Neural cell (in vitro differentiated cells): Measurements from ENCODE around the gene AFF1.

Source experiments
- CTCF ChIP-seq: fragments of 450-650 bp; IDR thresholded peaks from 2 replicates; pipeline ENCODE4 v1.5.1; 2014; ENCODE audit warnings: antibody characterized with exemption, mild to moderate bottlenecking, moderate library complexity; ENCODE audit not compliant: poor library complexity, severe bottlenecking
- EP300 ChIP-seq: fragments of 450-650 bp; conservative IDR thresholded peaks from 2 replicates; pipeline ENCODE4 v1.6.1; 2014; ENCODE audit warnings: antibody characterized with exemption, mild to moderate bottlenecking, moderate library complexity; ENCODE audit not compliant: poor library complexity, severe bottlenecking
- EZH2 ChIP-seq: fragments of 200-600, 300-800 bp; shearing (Covaris generic), sonication (generic); IDR thresholded peaks from 2 replicates; pipeline ENCODE4 v1.6.1; 2014; ENCODE audit warnings: antibody characterized with exemption, low read length, borderline replicate concordance, mild to moderate bottlenecking; ENCODE audit not compliant: insufficient read depth, poor library complexity, severe bottlenecking
- REST ChIP-seq: IDR thresholded peaks from 2 replicates; pipeline ENCODE4 v1.6.1; 2012; ENCODE audit warnings: borderline replicate concordance
- SMC3 ChIP-seq: fragments of 450-650 bp; conservative IDR thresholded peaks from 2 replicates; pipeline ENCODE4 v1.6.1; 2014; ENCODE audit warnings: antibody characterized with exemption, mild to moderate bottlenecking, moderate library complexity; ENCODE audit not compliant: poor library complexity
- TAF1 ChIP-seq: IDR thresholded peaks from 2 replicates; pipeline ENCODE4 v1.6.1; 2012; ENCODE audit warnings: low read depth

- TF ChIP-seq TAF1 (no peak), CTCF (no peak), REST (no peak), EP300 (no peak), EZH2 (no peak), SMC3 (no peak)
Measured at GRCh38 chr4:87017580-87018342, 83.0 kb downstream of the AFF1 start.
